ENCODE measurements around the gene HOXD13.
A peak's percentile ranks its signal among the peaks of the same experiment; 100 is the strongest.

Gene HOXD13

DNA sequence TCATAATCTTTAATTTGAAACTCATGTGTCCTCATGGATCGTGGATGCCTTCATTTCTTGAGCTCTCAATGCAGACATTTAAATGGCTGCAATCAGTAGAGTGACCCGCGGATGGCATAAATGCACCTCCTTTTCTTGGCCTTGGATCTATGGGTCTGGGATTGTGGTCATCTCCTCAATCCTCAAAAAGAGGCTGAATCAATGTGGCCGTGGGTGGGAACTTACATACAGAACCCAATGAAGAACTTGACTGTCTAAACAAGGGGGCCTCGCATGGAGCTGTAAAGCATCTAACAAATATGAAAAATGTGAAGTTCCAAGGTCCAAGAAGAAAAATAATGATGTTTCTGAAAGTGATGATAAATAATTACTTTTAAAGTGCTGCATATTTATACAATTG lies 2.9 kb downstream of the HOXD13 start:
- no peak for DNase-seq

- no peak for DNase-seq
Observed at GRCh38 chr2:176096243-176096985, 3.9 kb downstream of the HOXD13 start.

- DNase-seq: peak; percentile 82
Observed at GRCh38 chr2:176096986-176097819, 4.7 kb downstream of the HOXD13 start.

- DNase-seq: no peak
Observed at GRCh38 chr2:176097820-176098365, 5.4 kb downstream of the HOXD13 start.

DNA sequence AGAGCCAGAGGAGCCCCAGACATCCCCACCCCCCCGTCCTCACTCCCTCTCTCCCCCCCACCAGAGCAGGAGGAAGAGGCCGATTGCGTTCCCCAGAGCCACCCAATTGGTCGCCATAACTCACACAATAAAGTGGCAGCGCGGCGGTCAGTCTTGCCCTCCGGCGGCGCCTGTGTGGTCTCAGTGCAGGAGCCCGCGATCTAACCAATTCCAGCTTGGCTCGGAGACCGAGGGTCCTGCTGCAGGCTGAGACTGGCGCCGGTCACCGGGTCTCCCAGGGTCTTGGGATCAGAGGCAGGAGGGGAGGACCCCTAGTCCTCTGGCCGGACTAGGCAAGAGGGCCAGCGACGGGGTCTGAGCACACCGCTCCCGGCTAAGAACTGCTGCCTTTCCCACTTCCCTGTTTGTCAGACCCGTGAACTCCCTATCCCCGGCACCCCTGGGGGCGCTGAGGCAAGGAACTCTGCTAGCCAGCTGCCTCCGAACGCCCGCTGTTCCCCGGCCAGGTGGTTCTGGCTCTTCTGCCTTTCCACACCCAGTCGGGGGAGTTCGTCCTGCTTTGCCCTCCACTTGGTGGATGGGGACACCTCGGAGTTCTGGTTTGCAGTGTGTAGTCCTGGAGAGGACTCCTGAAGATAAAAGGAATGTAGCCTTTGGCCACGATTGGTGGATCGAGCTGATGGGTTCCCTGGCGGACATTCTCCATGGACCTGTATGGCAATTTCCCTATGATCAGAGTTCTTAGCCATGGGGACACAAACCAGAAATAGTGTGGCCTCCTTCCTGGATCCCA lies 6.0 kb downstream of the HOXD13 start:
- DNase-seq: no peak

- DNase-seq: no peak
Observed at GRCh38 chr2:176099159-176099727, 6.7 kb downstream of the HOXD13 start.

GRCh38 chr2:176099728-176100546 lies 7.4 kb downstream of the HOXD13 start, which contains the start of gene HOXD12:
TSS of gene HOXD12 (plus strand) at chr2:176099795. CDS start at chr2:176099802, 7 bp downstream.
- DNase-seq: no peak

DNA sequence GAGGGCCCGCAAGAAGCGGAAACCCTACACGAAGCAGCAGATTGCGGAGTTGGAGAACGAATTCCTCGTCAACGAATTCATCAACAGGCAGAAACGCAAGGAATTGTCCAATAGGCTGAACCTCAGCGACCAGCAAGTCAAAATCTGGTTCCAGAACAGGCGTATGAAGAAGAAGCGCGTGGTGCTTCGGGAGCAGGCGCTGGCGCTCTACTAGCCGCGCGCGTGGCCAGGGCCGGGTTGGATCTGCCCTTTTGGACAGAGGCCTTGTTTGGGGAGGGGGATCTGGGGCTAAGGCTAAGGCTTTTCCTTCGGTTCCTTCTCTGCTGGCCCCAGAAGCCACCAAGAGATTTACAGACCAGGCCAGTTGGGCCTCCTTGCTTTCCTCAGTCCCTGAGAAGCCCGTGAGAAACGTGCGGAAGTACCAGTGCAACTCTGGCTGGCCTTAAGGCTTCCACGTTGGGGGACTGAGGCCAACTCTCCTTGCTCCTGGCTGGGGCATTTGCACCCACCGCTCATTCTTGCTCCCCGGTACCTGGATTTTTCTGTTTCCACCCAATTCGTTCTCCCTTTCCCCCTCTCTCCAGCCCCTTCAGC lies 8.1 kb downstream of the HOXD13 start:
- DNase-seq: no peak

DNA sequence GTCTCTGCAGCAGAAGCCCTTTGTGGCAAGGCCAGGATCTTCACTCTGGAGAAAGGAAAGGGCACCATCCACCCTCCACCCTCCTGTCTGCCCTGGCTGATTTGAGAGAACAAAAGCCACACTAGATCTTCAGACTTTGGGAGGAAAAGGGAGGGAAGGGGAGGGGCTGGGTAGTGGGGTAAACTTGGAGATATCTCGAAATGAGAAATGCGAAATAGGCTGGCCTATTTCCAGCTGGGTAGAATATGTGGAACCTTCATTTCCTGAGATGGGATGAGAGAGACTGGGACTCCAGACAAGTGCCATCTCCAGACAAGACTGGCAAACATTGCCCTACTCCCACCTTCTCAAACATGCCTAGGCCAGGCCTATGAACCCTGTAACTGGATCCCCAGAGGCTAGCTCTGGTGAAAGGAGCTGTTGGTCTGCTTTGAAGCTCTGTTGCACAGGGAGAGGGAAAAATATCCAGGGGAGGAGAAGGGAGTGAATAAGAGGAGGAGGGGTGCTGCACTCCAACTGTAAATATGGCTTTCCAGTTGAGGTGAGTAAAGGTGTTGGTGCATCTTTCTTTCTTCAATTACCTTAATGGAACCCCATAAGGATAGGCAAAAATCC lies 8.8 kb downstream of the HOXD13 start:
- no peak for DNase-seq

- DNase-seq: no peak
Observed at GRCh38 chr2:176101842-176102241, 9.3 kb downstream of the HOXD13 start.

- DNase-seq: no peak
Observed at GRCh38 chr2:176102309-176102866, 9.9 kb downstream of the HOXD13 start.

DNA sequence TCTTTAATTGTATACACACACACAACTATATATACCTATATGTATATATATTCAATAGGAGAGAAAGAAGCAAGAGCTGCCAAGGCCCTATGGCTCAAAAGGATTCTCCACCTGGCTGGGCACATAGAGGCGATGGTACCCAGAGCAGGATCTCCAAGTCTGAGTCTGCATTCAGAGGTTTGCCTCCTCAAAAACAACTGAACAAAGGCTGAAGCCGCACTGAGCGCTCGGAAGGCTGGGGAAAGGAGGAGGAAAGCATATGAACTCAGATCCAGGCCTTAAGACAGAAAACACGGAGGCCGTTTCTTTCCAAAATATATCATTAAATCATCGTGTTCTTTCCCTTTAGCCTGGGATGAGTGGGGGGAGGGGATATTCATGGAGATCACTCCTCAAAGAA lies 10.7 kb downstream of the HOXD13 start:
- DNase-seq: no peak

DNA sequence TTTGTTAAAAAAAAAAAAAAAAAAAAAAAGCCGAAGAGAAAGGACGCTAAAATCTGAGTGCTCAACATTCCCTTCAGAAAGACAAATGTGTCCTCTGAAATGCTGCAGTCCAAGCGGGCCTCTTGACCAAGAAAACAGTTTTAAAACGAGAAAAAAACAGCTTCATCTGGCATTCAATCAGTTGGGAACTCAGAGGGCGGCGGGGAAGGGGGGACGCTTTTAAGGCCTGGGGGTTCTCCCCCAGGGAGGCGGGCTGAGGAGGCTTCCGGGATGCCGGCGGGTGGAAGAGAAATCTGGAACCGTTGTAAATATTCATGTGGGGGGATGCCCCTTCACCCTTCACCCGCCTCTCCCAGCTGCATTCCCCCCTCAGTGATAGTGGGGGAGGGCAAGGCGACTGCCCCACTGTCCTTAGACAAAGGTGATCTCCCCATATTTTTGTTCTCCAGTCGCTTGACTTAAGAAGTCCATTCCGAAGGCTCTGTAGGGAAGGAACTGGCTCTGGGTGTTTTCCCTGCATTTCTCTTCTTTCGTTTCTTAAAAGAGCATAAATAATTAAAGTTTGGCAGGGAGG lies 11.3 kb downstream of the HOXD13 start:
- DNase-seq: no peak

DNA sequence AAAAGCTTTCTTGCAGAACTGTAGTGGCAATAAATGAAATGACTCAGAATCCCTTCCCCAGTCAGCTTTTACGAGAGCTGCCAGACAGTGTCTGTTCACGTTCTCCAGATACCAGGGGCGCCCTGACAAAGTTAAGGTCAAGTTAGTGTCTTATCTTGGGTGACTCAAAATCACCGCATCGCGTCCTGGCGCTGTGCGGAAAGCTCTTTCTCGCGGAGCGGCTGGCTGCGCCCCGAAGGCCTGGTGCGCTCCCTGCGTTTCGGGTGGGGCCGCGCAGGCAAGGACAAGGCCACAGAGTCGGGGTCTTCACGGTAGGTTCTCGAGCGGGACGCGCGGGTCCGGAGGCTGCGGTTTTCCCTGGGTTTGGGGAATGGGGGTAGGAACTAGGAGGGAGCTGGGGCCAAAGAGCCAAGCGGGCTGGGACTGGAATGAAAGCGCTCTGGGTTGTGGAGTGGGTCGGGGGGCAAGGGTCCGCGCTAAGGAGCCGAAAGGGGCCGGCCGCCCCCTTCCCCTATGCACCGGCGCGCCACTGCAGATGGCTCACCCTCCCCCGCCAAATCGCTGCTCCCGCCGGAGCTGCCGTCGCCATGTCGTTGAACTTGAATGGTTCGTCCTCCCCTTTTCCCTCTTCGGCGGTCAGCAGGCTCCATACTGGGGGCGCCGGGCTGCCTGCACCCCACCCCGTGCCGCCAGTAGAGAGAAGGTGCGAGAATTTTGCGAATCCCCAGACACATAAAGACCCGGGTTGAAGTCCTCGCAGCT lies 12.0 kb downstream of the HOXD13 start:
- DNase-seq: no peak

DNA sequence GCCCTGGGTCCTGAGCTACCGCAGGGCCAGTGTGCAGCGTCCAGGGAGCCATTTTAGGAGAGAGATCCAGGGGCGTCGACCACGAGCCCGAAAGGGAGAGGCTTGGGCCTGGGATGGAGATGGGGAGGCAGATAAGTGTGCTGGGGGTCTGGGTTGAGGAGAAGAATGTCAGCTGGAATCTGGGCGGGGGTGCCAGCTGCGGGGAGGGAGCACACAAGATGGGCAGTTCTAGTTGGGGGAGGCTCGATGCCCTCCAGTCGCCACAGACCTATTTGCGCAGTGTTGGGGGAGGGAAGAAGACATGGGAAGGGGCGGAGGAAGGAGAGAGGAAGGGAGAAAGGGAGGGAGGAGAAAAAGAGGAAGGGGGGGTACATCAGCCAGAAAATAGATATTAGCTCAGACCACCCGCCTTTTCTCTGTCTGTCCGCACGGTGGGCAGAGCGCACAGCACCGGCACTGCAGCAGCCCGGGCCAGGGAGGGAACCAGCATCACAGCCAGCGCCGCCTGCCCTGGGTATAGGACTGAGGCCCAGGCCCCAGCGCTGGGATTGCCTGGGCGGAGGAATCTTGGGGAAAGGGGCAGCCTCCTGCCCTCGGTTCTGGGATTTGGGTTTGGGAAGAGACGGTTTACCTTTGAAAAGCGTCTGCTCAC lies 12.7 kb downstream of the HOXD13 start:
- DNase-seq: no peak

DNA sequence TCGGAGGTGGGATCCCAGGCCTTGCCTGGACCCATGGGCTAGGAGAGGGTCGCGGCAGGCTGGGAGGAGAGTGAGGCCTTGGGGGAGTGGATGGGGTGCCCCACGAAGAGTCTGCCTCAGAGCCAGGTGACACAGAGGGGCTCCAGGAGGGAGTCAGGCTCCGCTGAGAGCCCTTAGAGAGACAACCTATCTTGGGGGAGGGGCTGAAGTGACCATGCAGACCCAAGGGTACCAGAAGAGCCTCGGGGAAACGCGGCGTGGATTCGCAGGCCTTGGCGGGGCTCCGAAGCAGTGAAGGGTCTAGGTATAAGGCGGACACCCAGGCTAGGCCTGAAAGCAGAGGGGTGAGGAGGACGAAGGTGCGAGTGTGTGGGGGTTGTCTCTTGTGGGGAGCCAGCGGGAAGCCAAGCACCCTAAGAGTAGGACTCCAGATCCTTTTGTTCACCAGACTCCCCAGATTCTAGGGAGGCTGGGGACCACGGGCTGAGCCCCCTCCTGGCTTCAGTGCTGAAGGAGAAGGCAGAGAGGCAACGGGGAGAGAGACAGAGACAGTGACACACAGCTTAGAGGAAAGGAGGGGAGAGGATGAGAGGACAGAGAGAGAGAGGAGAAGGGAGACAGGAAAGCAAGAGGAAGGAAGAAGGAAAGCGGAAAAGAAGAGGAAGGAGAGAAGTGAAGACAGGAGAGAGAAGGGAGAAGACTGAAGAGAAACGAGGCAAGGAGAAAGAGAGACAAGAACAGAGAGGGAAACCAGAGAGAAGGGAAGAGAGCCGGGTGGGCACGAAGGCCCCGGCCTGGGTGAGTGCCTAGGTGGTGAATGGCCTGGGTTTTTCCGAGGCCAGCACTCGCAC lies 13.4 kb downstream of the HOXD13 start:
- DNase-seq: no peak

DNA sequence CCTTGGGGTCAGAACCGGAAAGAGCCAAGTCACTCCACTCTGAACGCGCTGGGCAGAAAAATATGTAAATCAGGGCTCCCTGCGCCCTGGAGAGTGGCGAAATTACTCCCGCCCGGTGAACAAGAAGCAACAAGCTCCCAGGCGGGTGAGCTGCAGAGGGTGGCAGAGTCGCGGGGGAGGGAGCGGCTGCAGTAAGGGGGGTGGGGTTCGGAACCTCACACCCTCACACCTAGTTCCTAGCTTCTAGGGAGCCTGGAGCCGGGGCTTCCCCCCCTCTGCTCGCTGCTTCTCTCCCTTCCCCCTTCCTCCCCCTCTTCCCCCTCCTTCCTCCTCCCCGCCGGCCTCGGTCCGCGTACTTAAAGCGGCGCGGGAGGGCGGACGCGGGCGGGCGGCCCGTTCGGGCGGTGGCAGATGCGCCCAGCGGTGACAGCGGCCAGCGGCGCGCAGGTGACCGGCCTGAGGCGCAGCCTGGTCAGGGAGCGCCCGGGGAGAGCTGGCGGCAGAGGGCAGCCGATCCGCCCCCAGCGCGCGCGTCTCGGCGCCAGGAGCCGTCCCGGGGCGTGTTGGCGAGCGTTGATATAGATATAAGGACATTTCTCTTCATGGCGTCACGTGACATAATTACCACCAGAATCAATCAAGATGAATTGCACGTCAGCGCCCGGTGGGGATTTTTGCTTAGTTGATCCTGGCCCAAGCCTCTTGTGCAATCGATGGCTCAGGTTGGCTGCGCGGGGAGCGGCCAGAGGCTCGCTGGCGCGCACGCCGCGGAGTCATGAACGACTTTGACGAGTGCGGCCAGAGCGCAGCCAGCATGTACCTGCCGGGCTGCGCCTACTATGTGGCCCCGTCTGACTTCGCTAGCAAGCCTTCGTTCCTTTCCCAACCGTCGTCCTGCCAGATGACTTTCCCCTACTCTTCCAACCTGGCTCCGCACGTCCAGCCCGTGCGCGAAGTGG lies 14.3 kb downstream of the HOXD13 start, which contains the start of gene HOXD11:
Gene HOXD11, plus strand, starts transcription at position 700 of the 959 bp plus-strand sequence. Its CDS starts 76 bp downstream, at position 776.
- no peak for DNase-seq

Data from hematopoietic multipotent progenitor cell treated with erythropoietin and hydrocortisone succinate and interleukin-3 and kit ligand, for 4 days (in vitro differentiated cells).